K562 (cell line): ENCODE data around the gene KLF5. TPM values are rescaled to one million over a fixed set of nuclear protein-coding genes. Genes with fewer than 3 reads are reported as not detected.

Experiments used
- AFF1 ChIP-seq, 2 experiments: fragments of 450-650 bp; IDR thresholded peaks; 2 replicates each; pipeline ENCODE4 v1.6.1; 2018; ENCODE audit warnings: mild to moderate bottlenecking in 2 of 2, low read depth in 1 of 2; ENCODE audit not compliant: partially characterized antibody in 2 of 2
- CTCFL ChIP-seq: IDR thresholded peaks from 2 replicates; pipeline ENCODE4 v1.6.1; 2011; ENCODE audit warnings: borderline replicate concordance, low read depth, mild to moderate bottlenecking, moderate library complexity, low read length; ENCODE audit not compliant: insufficient read depth, poor library complexity, severe bottlenecking
- DIDO1 ChIP-seq: fragments of 450-650 bp; IDR thresholded peaks from 2 replicates; pipeline ENCODE4 v1.6.1; 2016; ENCODE audit warnings: low read depth, missing biosample characterization, missing genetic modification characterization
- E2F1 ChIP-seq: sonication (generic); formaldehyde crosslinking; IDR thresholded peaks from 2 replicates; pipeline ENCODE4 v1.8.1; 2023; ENCODE audit warnings: mild to moderate bottlenecking, missing genetic modification reagents, moderate library complexity
- ELF2 ChIP-seq: fragments of 250-450 bp; sonication (Bioruptor Pico); IDR thresholded peaks from 2 replicates; pipeline ENCODE4 v1.5.0; 2021; ENCODE audit warnings: mild to moderate bottlenecking
- GTF2A2 ChIP-seq: IDR thresholded peaks from 2 replicates; pipeline ENCODE4 v1.6.1; 2016; ENCODE audit warnings: mild to moderate bottlenecking, missing genetic modification characterization, missing compliant biosample characterization
- KLF16 ChIP-seq: IDR thresholded peaks from 2 replicates; pipeline ENCODE4 v1.6.1; 2016; ENCODE audit warnings: antibody characterized with exemption
- NONO ChIP-seq, 2 experiments: fragments of 200-400 bp in 1 of 2; fragments of 450-650 bp in 1 of 2; formaldehyde crosslinking in 1 of 2; IDR thresholded peaks; 2 replicates each; pipeline ENCODE4 v1.6.1; 2017; ENCODE audit warnings: low read depth in 2 of 2, mild to moderate bottlenecking in 2 of 2, moderate library complexity in 2 of 2, low read length in 1 of 2
- TAF9B ChIP-seq: fragments of 450-650 bp; IDR thresholded peaks from 2 replicates; pipeline ENCODE4 v1.6.1; 2018; ENCODE audit warnings: mild to moderate bottlenecking; ENCODE audit not compliant: partially characterized antibody
- TCF7 ChIP-seq: sonication (generic); IDR thresholded peaks from 2 replicates; pipeline ENCODE4 v1.6.1; 2016; ENCODE audit warnings: antibody characterized with exemption, borderline replicate concordance
- ZBTB1 ChIP-seq: sonication (generic); formaldehyde crosslinking; IDR thresholded peaks from 2 replicates; pipeline ENCODE4 v1.8.1; 2023; ENCODE audit warnings: missing genetic modification reagents, low read depth, mild to moderate bottlenecking, borderline replicate concordance
- ZFX ChIP-seq: sonication (generic); formaldehyde crosslinking; IDR thresholded peaks from 2 replicates; pipeline ENCODE4 v1.8.0; 2022; ENCODE audit warnings: mild to moderate bottlenecking, missing genetic modification reagents, moderate library complexity
- ZNF232 ChIP-seq: sonication (generic); formaldehyde crosslinking; IDR thresholded peaks from 2 replicates; pipeline ENCODE4 v1.8.0; 2022; ENCODE audit warnings: mild to moderate bottlenecking, missing genetic modification reagents
- ZNF316 ChIP-seq: fragments of 450-650 bp; IDR thresholded peaks from 2 replicates; pipeline ENCODE4 v1.6.1; 2016
- ZNF507 ChIP-seq: conservative IDR thresholded peaks from 2 replicates; pipeline ENCODE4 v1.6.1; 2017; ENCODE audit warnings: missing genetic modification characterization, missing compliant biosample characterization
- ZNF589 ChIP-seq: fragments of 200-800 bp; sonication (Bioruptor generic); IDR thresholded peaks from 2 replicates; pipeline ENCODE4 v1.6.1; 2016; ENCODE audit warnings: low read depth, missing genetic modification characterization, missing compliant biosample characterization
- ZNF668 ChIP-seq: fragments of 250-450 bp; sonication (Bioruptor Pico); IDR thresholded peaks from 2 replicates; pipeline ENCODE4 v1.8.0; 2022; ENCODE audit warnings: mild to moderate bottlenecking, inconsistent platforms
- ZNF740 ChIP-seq, 3 experiments: fragments of 200-800 bp in 1 of 3; sonication (Bioruptor generic) in 1 of 3; sonication (generic) in 1 of 3; formaldehyde crosslinking in 1 of 3; IDR thresholded peaks; 2 replicates each; pipeline versions ENCODE4 v1.6.1 to v1.8.0; 2016 to 2022; ENCODE audit warnings: mild to moderate bottlenecking in 2 of 3, missing compliant biosample characterization in 2 of 3, missing genetic modification characterization in 2 of 3, missing genetic modification reagents in 1 of 3
- polyA plus RNA-seq, 8 experiments: library from polyadenylated mRNA; depleted of rRNA in 4 of 8; stranded (reverse) in 5 of 8; unstranded in 3 of 8; fragments of >200 nt; fragmentation: Nextera tagmentation in 2 of 8; fragmentation: Illumina TruSeq in 1 of 8; extraction: Ambion mirVana in 2 of 8; extraction: Trizol in 1 of 8; gene quantifications; 2 replicates each; pipeline versions ENCODE4 v1.2.1 to v1.2.3, GENCODE V29; 2011 to 2014; ENCODE audit warnings: inconsistent platforms in 1 of 8, missing spikeins in 1 of 8
- total RNA-seq, 7 experiments: library from RNA; depleted of rRNA in 6 of 7; stranded (reverse); fragments of >200 nt in 6 of 7; fragmentation: Illumina TruSeq in 2 of 7; extraction: Trizol in 2 of 7; gene quantifications; 2 replicates each; pipeline versions ENCODE4 v1.2.1 to v1.2.3, GENCODE V29; 2011 to 2021; ENCODE audit warnings: low replicate concordance in 1 of 7

Gene KLF5
- total and polyA plus RNA-seq, 9 of the 15 experiments (the other 6 are each of a cell fraction or from before 2014, with no cell fraction given), result 0.17 to 1.0 (median 0.36) TPM

- TF ChIP-seq AFF1 (IDR thresholded peaks at IDR 0.05; ENCODE audit: low read depth in 1 of 2, partially characterized antibody in 2 of 2) (no peak), ZNF740 (CRISPR knock-in tag; IDR thresholded peaks at IDR 0.05) (no peak), ZNF740 (tag; IDR thresholded peaks at IDR 0.05) (no peak), TAF9B (no peak), GTF2A2 (no peak), ZNF232 (CRISPR knock-in tag) (no peak), ELF2 (CRISPR knock-in tag) (no peak), ZNF668 (no peak), ZNF589 (CRISPR knock-in tag) (peak; percentile 27; the same call in 1 of the 2 replicates), ZNF316 (no peak), ZBTB1 (CRISPR knock-in tag) (no peak), KLF16 (no peak), DIDO1 (tag) (no peak), ZNF507 (tag) (no peak), CTCFL (no peak), E2F1 (CRISPR knock-in tag) (no peak), ZFX (no peak), TCF7 (0 out of 2 replicates have a peak, but pooled peaks have one; percentile 74), NONO (IDR thresholded peaks at IDR 0.05; ENCODE audit: low read depth in 2 of 2, low read length in 1 of 2) (no peak)
Measured at GRCh38 chr13:73090116-73090822, 31.5 kb downstream of the KLF5 start (continued).
